Central memory CD4-positive, alpha-beta T cell (primary cell): Measurements from ENCODE around the gene ELANE.

ENCODE experiments used
- DNase-seq: peaks from one replicate; pipeline ENCODE4 v3.0.0; 2022

Gene ELANE

DNA sequence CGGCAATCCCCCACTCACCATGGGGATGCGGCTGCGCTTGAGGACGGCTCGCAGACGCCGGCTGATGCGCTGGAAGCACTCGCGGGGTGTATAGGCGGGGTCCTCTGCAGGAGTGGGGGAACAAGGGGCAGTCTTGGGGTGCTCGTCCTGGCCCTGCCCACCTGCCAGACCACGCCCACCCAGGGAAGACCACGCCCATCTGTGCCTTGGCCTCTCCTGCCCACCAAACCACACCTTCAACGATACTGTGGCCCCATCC is 47.9 kb downstream of the ELANE start:
- no peak for DNase-seq

DNA sequence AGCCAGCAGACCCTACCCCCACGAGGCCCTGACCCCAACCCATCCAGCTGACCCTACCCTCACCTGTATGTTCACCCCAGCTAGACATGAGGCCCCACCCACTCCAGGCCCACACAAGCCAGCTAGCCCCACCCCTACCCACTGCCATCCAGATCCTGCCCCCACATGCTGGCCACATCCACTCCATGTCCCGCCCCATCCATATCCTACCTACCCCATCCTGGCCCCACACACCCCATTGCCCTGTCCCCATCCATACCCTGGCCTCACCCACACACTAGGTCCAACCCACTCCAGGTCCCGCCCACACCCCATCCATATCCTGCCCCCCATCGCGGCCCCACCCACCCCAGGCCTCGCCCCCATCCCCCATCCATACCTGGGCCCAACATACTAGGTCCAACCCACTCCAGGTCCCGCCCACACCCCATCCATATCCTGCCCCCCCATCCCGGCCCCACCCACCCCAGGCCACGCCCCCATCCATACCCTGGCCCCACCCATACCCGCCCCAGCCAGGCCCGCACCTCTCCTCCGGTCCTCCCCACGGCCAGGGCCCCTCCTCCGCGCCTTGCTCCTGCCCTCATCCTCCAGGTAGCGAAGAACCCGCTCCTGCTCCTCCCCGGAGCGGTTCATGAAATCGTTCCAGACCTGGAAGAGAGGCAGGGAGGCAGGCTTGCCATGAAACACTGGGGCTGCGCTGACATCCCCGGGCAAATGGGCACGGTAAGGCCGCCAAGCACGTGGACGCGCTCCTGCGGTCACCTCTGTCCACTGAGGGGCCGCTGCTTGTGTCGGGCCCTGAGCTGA is 48.4 kb downstream of the ELANE start:
- no peak for DNase-seq

DNA sequence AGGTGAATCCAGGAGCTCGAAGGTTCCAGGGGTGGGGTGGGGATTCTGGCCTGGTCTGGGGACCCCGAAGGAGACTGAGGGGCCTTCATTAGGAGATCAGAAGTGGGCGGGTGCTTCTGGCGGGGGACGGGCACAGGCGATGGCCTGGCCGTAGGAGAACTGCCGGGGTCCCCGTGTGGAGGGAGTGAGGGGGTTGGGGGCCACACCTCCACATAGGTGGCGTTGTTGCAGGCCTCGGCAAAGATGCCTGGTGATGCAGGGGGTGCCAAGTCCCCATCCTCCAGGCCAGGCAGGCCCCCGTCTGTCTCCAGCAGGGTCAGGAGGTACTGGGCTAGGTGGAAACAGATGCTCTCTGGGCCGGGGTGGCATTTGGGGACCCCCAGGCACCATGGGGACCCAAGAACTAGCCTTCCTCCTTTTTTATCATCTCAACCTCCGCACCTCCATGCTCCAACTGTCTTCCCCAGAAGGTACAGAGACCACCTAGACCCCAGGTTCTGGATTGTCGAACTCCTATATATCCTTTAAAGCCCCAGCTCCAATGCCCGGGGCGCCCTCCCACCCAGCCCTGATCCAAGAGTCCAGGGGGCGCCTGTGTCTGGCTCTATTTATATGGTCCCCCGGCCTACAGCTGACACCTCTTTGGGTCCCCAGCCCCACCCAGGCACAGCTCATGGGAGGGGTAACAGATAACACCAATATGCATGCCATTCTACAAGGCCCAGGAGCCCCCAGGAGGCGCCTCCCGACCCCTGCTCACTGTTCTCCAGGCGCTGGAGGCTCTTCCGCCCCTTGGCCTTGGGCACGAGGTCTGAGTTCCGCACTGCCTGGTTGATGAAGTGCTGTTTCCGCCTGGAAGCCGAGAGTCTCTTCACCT is 49.4 kb downstream of the ELANE start:
- no peak for DNase-seq

DNA sequence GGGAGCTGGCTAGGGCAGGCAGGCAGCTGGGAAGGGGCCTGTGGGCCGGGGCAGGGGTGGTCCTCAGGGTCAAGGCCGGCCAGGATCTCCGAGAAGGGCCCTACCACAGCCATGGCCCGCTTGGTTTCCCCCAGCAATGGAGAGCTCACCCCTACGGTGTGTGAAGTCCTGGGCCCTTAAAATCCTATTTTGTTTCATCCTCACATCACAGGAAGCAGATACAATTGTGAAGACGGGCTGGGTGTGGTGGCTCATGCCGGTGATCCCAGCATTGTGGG is 49.9 kb downstream of the ELANE start:
- no peak for DNase-seq

DNA sequence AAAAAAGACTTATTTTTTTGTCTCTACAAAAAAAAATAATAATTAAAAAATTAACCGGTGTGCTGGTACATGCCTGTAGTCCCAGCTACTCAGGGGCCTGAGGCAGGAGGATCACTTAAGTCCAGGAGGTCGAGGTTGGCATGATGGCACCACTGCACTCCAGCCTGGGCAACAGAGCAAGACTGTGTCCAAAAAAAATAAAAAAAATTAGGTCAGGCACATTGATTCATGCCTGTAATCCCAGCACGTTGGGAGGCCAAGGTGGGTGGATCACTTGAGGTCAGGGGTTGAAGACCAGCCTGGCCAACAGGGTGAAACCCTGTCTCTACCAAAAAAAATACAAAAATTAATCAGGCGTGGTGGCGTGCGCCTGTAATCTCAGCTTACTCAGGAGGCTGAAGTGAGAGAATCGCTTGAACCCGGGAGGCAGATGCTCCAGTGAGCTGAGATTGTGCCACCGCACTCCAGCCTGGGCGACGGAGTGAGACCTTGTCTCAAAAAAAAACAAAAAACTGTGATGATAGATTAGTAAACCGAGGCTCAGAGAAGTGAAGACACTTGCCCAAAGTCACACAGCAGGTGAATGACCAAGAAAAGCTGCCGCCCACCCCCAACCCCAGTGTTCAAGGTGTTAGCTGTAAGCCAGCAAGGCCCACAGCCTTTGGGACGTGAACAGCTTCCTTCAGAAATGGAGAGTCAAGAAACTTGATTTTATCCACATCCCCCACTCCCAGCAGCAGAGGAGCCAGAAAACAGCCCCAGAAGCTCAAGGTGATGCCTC is 50.5 kb downstream of the ELANE start:
- no peak for DNase-seq

DNA sequence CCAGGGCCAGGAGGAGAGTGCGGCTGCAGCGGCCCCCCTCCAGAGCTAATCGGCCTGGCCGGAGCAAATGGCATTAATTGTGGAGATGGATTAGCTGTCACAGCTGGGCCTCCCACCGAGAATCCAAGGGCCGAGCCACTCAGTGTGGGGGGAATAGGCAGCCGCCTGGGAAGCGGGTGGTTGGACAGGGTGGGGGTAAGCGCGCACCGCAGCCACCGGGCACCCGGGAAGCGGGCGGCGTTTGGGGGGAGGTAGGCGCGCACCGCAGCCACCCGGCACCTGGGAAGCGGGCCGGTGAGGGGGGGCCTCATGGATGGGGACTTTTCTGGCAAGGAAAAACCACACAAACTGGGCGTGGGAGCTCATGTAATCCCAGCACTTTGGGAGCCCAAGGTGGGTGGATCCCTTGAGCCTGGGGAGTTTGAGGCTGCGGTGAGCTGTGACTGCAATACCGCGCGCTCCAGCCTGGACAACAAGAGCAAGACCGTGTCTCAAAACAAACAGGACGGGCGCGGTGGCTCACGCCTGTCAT is 51.2 kb downstream of the ELANE start:
- DNase-seq, result no peak

DNA sequence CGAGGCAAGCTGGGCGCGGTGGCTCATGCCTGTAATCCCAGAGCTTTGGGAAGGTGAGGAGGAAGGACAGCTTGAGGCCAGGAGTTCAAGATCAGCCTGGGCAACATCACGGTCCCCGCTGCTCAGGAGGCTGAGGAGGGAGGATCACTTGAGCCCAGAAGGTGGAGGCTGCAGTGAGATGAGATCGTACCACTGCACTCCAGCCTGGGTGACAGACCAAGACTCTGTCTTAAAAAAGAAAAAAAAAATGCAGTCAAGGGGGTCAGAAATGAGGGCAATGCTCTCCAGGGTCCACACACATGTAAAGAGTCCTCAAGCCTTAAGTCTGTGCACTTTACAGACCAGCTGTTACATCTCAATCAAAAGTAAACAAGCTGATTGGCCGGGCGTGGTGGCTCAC is 52.4 kb downstream of the ELANE start:
- DNase-seq, result no peak
